SK-N-MC (cell line): ENCODE measurements around the gene AKAP1.

Experiments
- EZH2 ChIP-seq: fragments of 200-600 bp; sonication (generic); IDR thresholded peaks from one replicate; pipeline ENCODE4 v1.6.1; 2017; ENCODE audit warnings: antibody characterized with exemption
- POLR2AphosphoS5 ChIP-seq: IDR thresholded peaks from 2 replicates; pipeline ENCODE4 v1.6.1; 2012; ENCODE audit warnings: mild to moderate bottlenecking, low read depth, low read length, borderline replicate concordance

DNA sequence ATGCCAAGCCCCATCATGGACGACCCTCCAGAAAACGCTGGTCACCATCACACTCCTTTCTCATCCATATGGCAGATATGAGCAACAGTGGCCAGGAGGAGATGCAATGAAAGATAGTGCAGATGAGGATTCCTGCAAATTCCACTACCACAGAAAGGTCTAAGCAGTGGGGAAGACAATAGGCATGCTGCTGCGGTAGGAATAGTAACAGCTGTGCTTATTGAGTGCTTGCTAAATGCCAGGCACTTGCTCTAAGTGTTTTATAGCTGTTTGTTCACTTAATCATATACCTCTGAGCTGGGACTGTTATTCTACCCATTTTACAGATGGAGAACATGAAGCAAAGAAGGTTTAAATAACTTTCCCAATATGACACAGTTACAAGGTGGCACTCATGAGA lies 46.6 kb upstream of the AKAP1 start:
- TF ChIP-seq POLR2AphosphoS5, result no peak
- TF ChIP-seq EZH2, result no peak
